CD14-positive monocyte (primary cell): Measurements from ENCODE around the gene TRAPPC3L. TPM values are rescaled to one million over a fixed set of nuclear protein-coding genes. Genes with fewer than 3 reads are reported as not detected.

ENCODE experiments used
- DNase-seq, 3 donors: peaks; one replicate each; pipeline ENCODE4 v3.0.0-alpha.2; 2011 to 2022
- H2AFZ ChIP-seq: 2 replicates; pipeline ENCODE4 v1.6.0; 2012; ENCODE audit warnings: mild to moderate bottlenecking, low read depth, low read length, inconsistent platforms; ENCODE audit not compliant: insufficient read depth, poor library complexity, severe bottlenecking
- H3K27ac ChIP-seq, 2 donors: 1 replicate in 1 of 2; 2 replicates in 1 of 2; pipeline ENCODE4 v1.5.1; 2012 to 2013; ENCODE audit warnings: low read length in 2 of 2, control low read depth in 1 of 2, inconsistent platforms in 1 of 2, low read depth in 1 of 2, mild to moderate bottlenecking in 1 of 2
- H3K27me3 ChIP-seq, 2 donors: one replicate each; pipeline versions ENCODE4 v1.6.0 to v1.6.1; 2011 to 2013; ENCODE audit warnings: low read length in 2 of 2; ENCODE audit not compliant: control insufficient read depth in 2 of 2, insufficient read depth in 2 of 2
- H3K36me3 ChIP-seq, 2 donors: replicated peaks in 1 of 2; 1 replicate in 1 of 2; 2 replicates in 1 of 2; pipeline versions ENCODE4 v1.5.1 to v1.6.1; 2012 to 2013; ENCODE audit warnings: low read length in 2 of 2, control low read depth in 1 of 2, inconsistent platforms in 1 of 2, mild to moderate bottlenecking in 1 of 2; ENCODE audit not compliant: insufficient read depth in 2 of 2, control insufficient read depth in 1 of 2
- H3K4me1 ChIP-seq, 2 donors: 1 replicate in 1 of 2; 2 replicates in 1 of 2; pipeline versions ENCODE4 v1.5.1 to v1.6.1; 2012 to 2013; ENCODE audit warnings: low read length in 2 of 2, control low read depth in 1 of 2, inconsistent platforms in 1 of 2, mild to moderate bottlenecking in 1 of 2, moderate library complexity in 1 of 2; ENCODE audit not compliant: insufficient read depth in 2 of 2, control insufficient read depth in 1 of 2
- H3K4me2 ChIP-seq: replicated peaks from 2 replicates; pipeline ENCODE3; 2012; ENCODE audit warnings: low read length, moderate library complexity, mild to moderate bottlenecking; ENCODE audit not compliant: poor library complexity, severe bottlenecking; ENCODE audit errors: extremely low read depth
- H3K4me3 ChIP-seq, 3 experiments: fragments of 200-600 bp in 1 of 3; sonication (generic) in 1 of 3; replicated peaks in 1 of 3; 1 replicate in 2 of 3; 2 replicates in 1 of 3; pipeline ENCODE4 v1.5.1; 2011 to 2013; ENCODE audit warnings: low read length in 3 of 3, mild to moderate bottlenecking in 3 of 3, control low read depth in 2 of 3, low read depth in 2 of 3, inconsistent platforms in 1 of 3, moderate library complexity in 1 of 3
- H3K79me2 ChIP-seq: 2 replicates; pipeline ENCODE4 v1.6.0; 2012; ENCODE audit warnings: mild to moderate bottlenecking, control low read depth, inconsistent platforms, low read length, moderate library complexity; ENCODE audit not compliant: insufficient read depth
- H3K9ac ChIP-seq: 2 replicates; pipeline ENCODE4 v1.6.0; 2017; ENCODE audit warnings: low read length, mild to moderate bottlenecking; ENCODE audit not compliant: insufficient read depth, poor library complexity, severe bottlenecking
- H3K9me3 ChIP-seq, 2 donors: replicated peaks in 1 of 2; 1 replicate in 1 of 2; 2 replicates in 1 of 2; pipeline versions ENCODE4 v1.5.1 to v1.6.1; 2012 to 2013; ENCODE audit warnings: low read length in 2 of 2, control low read depth in 1 of 2; ENCODE audit not compliant: control insufficient read depth in 1 of 2, insufficient read depth in 1 of 2
- H4K20me1 ChIP-seq: 2 replicates; pipeline ENCODE4 v1.6.0; 2012; ENCODE audit warnings: mild to moderate bottlenecking, low read length, control low read depth, moderate library complexity; ENCODE audit not compliant: insufficient read depth
- H3K27ac Mint-ChIP-seq, 7 donors: one replicate each; pipeline ENCODE4 v1.8.0; 2020; ENCODE audit warnings: mild to moderate bottlenecking in 7 of 7, mixed read lengths in 7 of 7, moderate library complexity in 6 of 7, inconsistent platforms in 2 of 7
- H3K27me3 Mint-ChIP-seq, 3 donors: one replicate each; pipeline ENCODE4 v1.8.0; 2021 to 2022; ENCODE audit warnings: low read depth in 3 of 3, mild to moderate bottlenecking in 3 of 3, mixed read lengths in 3 of 3, moderate library complexity in 3 of 3, inconsistent platforms in 1 of 3
- H3K36me3 Mint-ChIP-seq, 2 donors: one replicate each; pipeline ENCODE4 v1.8.0; 2020; ENCODE audit warnings: mixed read lengths in 2 of 2, inconsistent platforms in 1 of 2, mild to moderate bottlenecking in 1 of 2
- H3K4me1 Mint-ChIP-seq: one replicate; pipeline ENCODE4 v1.8.0; 2020; ENCODE audit warnings: mild to moderate bottlenecking, mixed read lengths
- H3K4me3 Mint-ChIP-seq, 2 donors: one replicate each; pipeline ENCODE4 v1.8.0; 2020; ENCODE audit warnings: mild to moderate bottlenecking in 2 of 2, mixed read lengths in 2 of 2, moderate library complexity in 1 of 2
- H3K9me3 Mint-ChIP-seq, 7 donors: one replicate each; pipeline ENCODE4 v1.8.0; 2020 to 2022; ENCODE audit warnings: mixed read lengths in 7 of 7, mild to moderate bottlenecking in 6 of 7, moderate library complexity in 6 of 7, inconsistent platforms in 2 of 7
- CTCF ChIP-seq: fragments of 200-600 bp; IDR thresholded peaks from one replicate; pipeline ENCODE4 v1.8.0; 2022; ENCODE audit warnings: antibody characterized with exemption, mild to moderate bottlenecking
- WGBS: methylation state at CpG from one replicate; pipeline ENCODE4 v1.1.5; 2013; ENCODE audit warnings: missing lambda C conversion rate; ENCODE audit not compliant: insufficient coverage; 5-methylcytosine and 5-hydroxymethylcytosine counted together
- intact Hi-C, 2 donors: fragments of 100-400 bp; cut with micrococcal nuclease; formaldehyde crosslinking; loops; one replicate each; pipeline versions ENCODE4 v1.15.0 to v1.15.1; 2023
- polyA plus RNA-seq, 3 donors: library from polyadenylated mRNA; depleted of rRNA in 1 of 3; unstranded in 2 of 3; stranded (reverse) in 1 of 3; fragments of 300-500 nt in 2 of 3; fragments of >200 nt in 1 of 3; fragmentation: Illumina TruSeq in 2 of 3; gene quantifications; 1 replicate in 2 of 3; 2 replicates in 1 of 3; pipeline ENCODE4 v1.2.3, GENCODE V29; 2012 to 2021

TRAPPC3L gene
- polyA plus RNA-seq, 3 donors, result 0.17 TPM; not detected in 2

GRCh38 chr6:116522896-116523295, 22.6 kb downstream of the TRAPPC3L start:
- Mint-ChIP-seq H3K9me3 (peaks cover 0 to 3% (median 0%) of the 10 kb centered on the region in 7 donors), H3K4me3 (no peak overlapping the region), H3K36me3 (no peaks in the 10 kb centered on the region), H3K27me3 (peaks cover 0 to 2% (median 0%) of the 10 kb centered on the region in 3 donors), H3K4me1 (no peaks in the 10 kb centered on the region), H3K27ac (no peak overlapping the region)
- no CpG with 5 or more reads among the region's 2 CpGs for WGBS
- intact Hi-C loops, result no loop called here
- no peak overlapping the region for H3K27ac ChIP-seq
- DNase-seq, result no peak
- H3K27me3 ChIP-seq, result no peaks in the 10 kb centered on the region
- no peaks in the 10 kb centered on the region for H3K79me2 ChIP-seq
- no peak overlapping the region for H2AFZ ChIP-seq
- no peaks in the 10 kb centered on the region for H3K36me3 ChIP-seq
- no peaks in the 10 kb centered on the region for H3K9me3 ChIP-seq
- no peaks in the 10 kb centered on the region for H4K20me1 ChIP-seq
- no peak overlapping the region for H3K4me2 ChIP-seq
- TF ChIP-seq CTCF, result no peak
- H3K4me3 ChIP-seq, result no peak overlapping the region
- no peaks in the 10 kb centered on the region for H3K4me1 ChIP-seq
- H3K9ac ChIP-seq, result no peak overlapping the region

GRCh38 chr6:116518621-116519368, 26.7 kb downstream of the TRAPPC3L start:
- Histone ChIP-seq H3K4me1 (peaks cover 3 to 7% of the 10 kb centered on the region in 2 donors), H3K9ac (no peak overlapping the region), H3K27me3 (no peaks in the 10 kb centered on the region), H3K4me3 (no peak overlapping the region), H2AFZ (no peak overlapping the region), H3K4me2 (no peak overlapping the region), H3K27ac (no peak overlapping the region), H3K36me3 (no peaks in the 10 kb centered on the region), H3K9me3 (no peaks in the 10 kb centered on the region), H4K20me1 (no peaks in the 10 kb centered on the region), H3K79me2 (no peaks in the 10 kb centered on the region)
- no peak overlapping the region for H3K27ac Mint-ChIP-seq
- peaks cover 0 to 2% (median 0%) of the 10 kb centered on the region in 3 donors for H3K27me3 Mint-ChIP-seq
- 89% methylated on average over 3 of the region's 4 CpGs for WGBS
- peaks cover 4% of the 10 kb centered on the region for H3K4me1 Mint-ChIP-seq
- H3K9me3 Mint-ChIP-seq, result peaks cover 0 to 3% (median 0%) of the 10 kb centered on the region in 7 donors
- DNase-seq, result no peak
- no peak for TF ChIP-seq CTCF
- intact Hi-C loops, result no loop called here
- H3K36me3 Mint-ChIP-seq, result no peaks in the 10 kb centered on the region
- no peak overlapping the region for H3K4me3 Mint-ChIP-seq
